ENCODE data around the gene VPS9D1. TPM values are rescaled to one million over a fixed set of nuclear protein-coding genes. Genes with fewer than 3 reads are reported as not detected.
"Not testable (repeated sequence)": the region's sequence is repeated elsewhere in the genome, so short reads cannot be mapped to it uniquely, and the experiment has no call there.

The VPS9D1 gene
- total RNA-seq, 1 donor from 2014 or later, result 14.2 TPM

DNA sequence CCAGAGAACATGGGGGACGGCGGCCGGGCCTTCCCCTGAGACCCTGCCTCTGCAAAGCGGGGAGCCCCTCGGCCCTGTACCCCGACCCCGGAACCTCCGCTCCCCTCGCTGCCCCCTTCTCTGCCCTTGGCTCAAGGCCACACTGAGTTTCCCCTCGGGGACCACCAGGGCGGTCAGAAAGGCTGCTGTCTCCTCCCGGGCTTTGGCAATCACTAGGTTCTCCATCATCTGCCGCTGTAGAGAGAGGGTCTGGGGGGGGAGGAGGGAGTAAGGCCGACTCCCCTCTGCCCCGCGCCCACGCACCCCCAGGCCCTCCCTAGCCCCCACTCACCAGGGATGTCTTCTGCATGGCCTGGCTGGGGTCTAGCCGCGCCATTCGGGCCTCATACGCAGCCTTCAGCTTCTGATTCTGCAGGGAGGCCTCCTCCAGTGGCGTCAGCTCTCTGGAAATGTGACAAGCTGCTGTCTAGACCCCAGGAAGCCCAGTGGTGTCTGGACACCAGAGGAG is 8.4 kb downstream of the VPS9D1 start:
- ATAC-seq (no peak), DNase-seq (ENCODE audit: low spot score) (no peak)

GRCh38 chr16:89711601-89712273 is 9.0 kb downstream of the VPS9D1 start:
- intact Hi-C loops (cut with DNase I), result no loop called here
- peak; percentile 21 for ATAC-seq
- DNase-seq (ENCODE audit: low spot score), result no peak

More for the DNA sequence above, 8.4 kb downstream of the VPS9D1 start:
- intact Hi-C loops (cut with DNase I), result no loop called here

GRCh38 chr16:89710709-89711564 is 9.8 kb downstream of the VPS9D1 start:
- ATAC-seq, result no peak
- intact Hi-C loops (cut with DNase I), result no loop called here
- DNase-seq (ENCODE audit: low spot score), result no peak

GRCh38 chr16:89709716-89710432 is 10.8 kb downstream of the VPS9D1 start:
- ATAC-seq (peak; percentile 32), DNase-seq (ENCODE audit: low spot score) (no peak)
- intact Hi-C loops (cut with DNase I), result no loop called here

- intact Hi-C loops (cut with DNase I), result no loop called here
- no peak for DNase-seq (ENCODE audit: low spot score)
- ATAC-seq, result no peak
These were observed 11.5 kb downstream of the VPS9D1 start for GRCh38 chr16:89709166-89709565.

DNA sequence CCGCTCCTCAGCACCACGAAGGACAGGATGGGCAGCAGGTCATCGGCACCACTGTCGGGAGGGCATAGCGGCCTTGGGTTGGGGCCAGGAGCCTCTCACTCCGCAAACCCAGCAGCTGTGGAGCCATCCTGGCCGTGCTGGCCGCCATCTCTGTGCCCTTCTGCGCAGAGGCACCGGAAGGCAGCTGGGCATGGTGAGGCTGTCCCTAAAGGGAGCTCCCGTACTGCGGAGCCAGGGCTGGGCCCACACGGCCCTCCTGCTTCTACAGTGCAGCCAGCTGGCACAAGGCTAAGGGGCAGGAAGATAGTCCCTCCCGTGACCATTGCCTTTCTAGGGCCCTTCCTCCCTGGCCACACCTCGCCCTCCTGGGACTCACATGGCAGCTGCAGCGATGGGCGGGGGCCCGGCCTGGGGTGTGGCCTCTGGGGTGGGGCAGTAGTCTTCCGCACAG is 12.2 kb downstream of the VPS9D1 start:
- intact Hi-C loops (cut with DNase I), result no loop called here
- DNase-seq (ENCODE audit: low spot score) (no peak), ATAC-seq (peak; percentile 26)

DNA sequence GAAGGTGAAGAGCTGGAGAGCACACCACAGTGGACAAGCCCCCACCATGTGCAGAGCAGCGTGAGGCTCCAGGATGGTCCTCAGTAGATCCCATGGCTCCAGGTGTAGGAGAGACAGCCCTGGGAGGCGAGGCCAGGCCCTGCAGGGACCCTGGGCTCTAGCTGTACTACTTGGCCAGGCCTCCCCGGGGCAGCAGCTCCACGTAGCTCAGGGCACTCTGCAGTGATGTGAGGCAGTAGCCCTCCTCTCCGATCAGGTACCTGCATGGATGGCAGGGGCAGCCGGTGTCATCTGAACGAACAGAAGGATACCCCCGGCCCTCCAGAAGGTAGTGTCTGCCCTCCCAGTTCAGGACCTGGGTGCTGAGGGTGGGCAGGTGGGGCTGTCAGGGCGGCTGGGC is 13.0 kb downstream of the VPS9D1 start:
- DNase-seq (ENCODE audit: low spot score) (no peak), ATAC-seq (no peak)
- intact Hi-C loops (cut with DNase I), result no loop called here

GRCh38 chr16:89706518-89707260 is 14.0 kb downstream of the VPS9D1 start:
- ATAC-seq (no peak), DNase-seq (ENCODE audit: low spot score) (no peak)
- intact Hi-C loops (cut with DNase I), result no loop called here

- intact Hi-C loops (cut with DNase I), result no loop called here
- DNase-seq (ENCODE audit: low spot score), result no peak
- no peak for ATAC-seq
These were observed 15.7 kb downstream of the VPS9D1 start for GRCh38 chr16:89705006-89705405.

- DNase-seq (ENCODE audit: low spot score), result no peak
- intact Hi-C loops (cut with DNase I), result no loop called here
- ATAC-seq, result no peak
These were observed 16.4 kb downstream of the VPS9D1 start for GRCh38 chr16:89704281-89704680.

GRCh38 chr16:89701425-89702406 is 19.0 kb downstream of the VPS9D1 start, which contains the start of gene SPATA2L:
Gene SPATA2L (minus strand): TSS chr16:89701705. CDS start chr16:89701232, 473 bp downstream.
- intact Hi-C loops (cut with DNase I), result no loop called here
- ATAC-seq (peak; percentile 60), DNase-seq (ENCODE audit: low spot score) (peak; percentile 88)

- DNase-seq (ENCODE audit: low spot score), result no peak
These were observed 19.9 kb downstream of the VPS9D1 start for GRCh38 chr16:89700649-89701424.

DNA sequence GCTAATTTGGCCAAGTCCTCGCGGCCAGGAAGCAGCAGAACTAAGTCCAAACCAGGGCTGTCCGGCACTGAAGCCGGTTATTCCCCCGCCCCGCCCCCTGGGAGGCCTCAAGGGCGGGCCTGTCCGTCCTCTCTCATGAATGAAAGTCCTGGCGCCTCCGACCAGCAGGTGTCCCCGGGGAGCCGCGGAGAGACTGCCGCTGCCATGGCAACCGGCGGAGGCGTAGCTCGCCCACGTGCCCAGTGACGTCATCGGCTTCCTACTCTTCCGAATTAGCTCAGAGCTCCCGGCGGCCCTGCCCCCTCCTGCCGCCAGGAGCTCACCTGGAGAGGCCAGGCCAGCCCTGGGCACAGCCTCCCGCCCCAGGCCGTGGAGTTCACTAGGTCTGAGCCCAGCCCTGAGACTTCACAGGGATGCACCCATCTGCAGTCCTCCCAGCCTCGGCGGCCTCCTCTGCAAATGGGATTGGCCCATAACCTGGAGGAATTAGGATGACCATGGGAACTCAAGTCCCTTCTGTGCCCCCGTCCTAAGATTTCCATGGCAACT is 20.5 kb downstream of the VPS9D1 start:
- peak; percentile 91 for ATAC-seq
- intact Hi-C loops (cut with DNase I), result no loop called here

More at GRCh38 chr16:89700649-89701424, 19.9 kb downstream of the VPS9D1 start:
- intact Hi-C loops (cut with DNase I), result no loop called here
- ATAC-seq, result peak; percentile 7

GRCh38 chr16:89699629-89700099 is 21.0 kb downstream of the VPS9D1 start:
- DNase-seq (ENCODE audit: low spot score); intact Hi-C loops (cut with DNase I); ATAC-seq: not testable (repeated sequence)

More for the DNA sequence above, 20.5 kb downstream of the VPS9D1 start:
- peak; percentile 100 for DNase-seq (ENCODE audit: low spot score)

- intact Hi-C loops (cut with DNase I); ATAC-seq; DNase-seq (ENCODE audit: low spot score): not testable (repeated sequence)
These were observed 22.0 kb downstream of the VPS9D1 start for GRCh38 chr16:89698717-89699116.

Measured in sciatic nerve (tissue), 2 donors.